Trophoblast cell (in vitro differentiated cells and primary cell): Measurements from ENCODE around the gene VWA5B1.

Experiments
- DNase-seq, 2 donors: peaks; one replicate each; pipeline ENCODE4 v3.0.0-alpha.2; 2016
- H2AFZ ChIP-seq: 2 replicates; pipeline ENCODE4 v1.6.1; 2013; ENCODE audit warnings: low read length, moderate library complexity, mild to moderate bottlenecking; ENCODE audit not compliant: insufficient read depth, poor library complexity
- H2AK5ac ChIP-seq: 2 replicates; pipeline ENCODE4 v1.6.1; 2013; ENCODE audit warnings: mild to moderate bottlenecking, low read length
- H2BK120ac ChIP-seq: 2 replicates; pipeline ENCODE4 v1.6.1; 2013; ENCODE audit warnings: low read length, mild to moderate bottlenecking, moderate library complexity; ENCODE audit not compliant: insufficient read depth, poor library complexity
- H2BK12ac ChIP-seq: 2 replicates; pipeline ENCODE4 v1.6.1; 2013; ENCODE audit warnings: mild to moderate bottlenecking, low read length, moderate library complexity
- H2BK5ac ChIP-seq: 2 replicates; pipeline ENCODE4 v1.6.1; 2013; ENCODE audit warnings: low read length, low read depth, moderate library complexity, mild to moderate bottlenecking; ENCODE audit not compliant: poor library complexity
- H3K14ac ChIP-seq: 2 replicates; pipeline ENCODE4 v1.6.1; 2013; ENCODE audit warnings: mild to moderate bottlenecking, low read length
- H3K18ac ChIP-seq: 2 replicates; pipeline ENCODE4 v1.6.1; 2013; ENCODE audit warnings: mild to moderate bottlenecking, low read length
- H3K23ac ChIP-seq: 2 replicates; pipeline ENCODE4 v1.6.1; 2013; ENCODE audit warnings: low read length
- H3K27ac ChIP-seq: 2 replicates; pipeline ENCODE4 v1.5.1; 2013; ENCODE audit warnings: low read depth, mild to moderate bottlenecking, inconsistent platforms, low read length, moderate library complexity
- H3K27me3 ChIP-seq: 2 replicates; pipeline ENCODE4 v1.6.1; 2013; ENCODE audit warnings: inconsistent platforms, mild to moderate bottlenecking, low read length, moderate library complexity; ENCODE audit not compliant: insufficient read depth
- H3K36me3 ChIP-seq, 2 experiments: 1 replicate in 1 of 2; 2 replicates in 1 of 2; pipeline ENCODE4 v1.6.1; 2013; ENCODE audit warnings: low read length in 2 of 2, mild to moderate bottlenecking in 2 of 2, moderate library complexity in 1 of 2; ENCODE audit not compliant: insufficient read depth in 2 of 2, control insufficient read depth in 1 of 2
- H3K4ac ChIP-seq: 2 replicates; pipeline ENCODE4 v1.6.1; 2013; ENCODE audit warnings: low read depth, mild to moderate bottlenecking, low read length, moderate library complexity
- H3K4me1 ChIP-seq, 2 experiments: 1 replicate in 1 of 2; 2 replicates in 1 of 2; pipeline ENCODE4 v1.6.1; 2013; ENCODE audit warnings: low read length in 2 of 2, mild to moderate bottlenecking in 2 of 2, moderate library complexity in 1 of 2; ENCODE audit not compliant: insufficient read depth in 2 of 2, control insufficient read depth in 1 of 2
- H3K4me2 ChIP-seq: 2 replicates; pipeline ENCODE4 v1.6.1; 2013; ENCODE audit warnings: inconsistent platforms, mild to moderate bottlenecking, low read length, moderate library complexity
- H3K4me3 ChIP-seq: 2 replicates; pipeline ENCODE4 v1.5.1; 2013; ENCODE audit warnings: mild to moderate bottlenecking, low read depth, low read length, inconsistent platforms
- H3K79me1 ChIP-seq: one replicate; pipeline ENCODE4 v1.6.1; 2013; ENCODE audit warnings: low read length
- H3K79me2 ChIP-seq: 2 replicates; pipeline ENCODE4 v1.6.1; 2013; ENCODE audit warnings: low read length, mild to moderate bottlenecking; ENCODE audit not compliant: control insufficient read depth, insufficient read depth, poor library complexity
- H3K9ac ChIP-seq: 2 replicates; pipeline ENCODE4 v1.6.1; 2013; ENCODE audit warnings: mild to moderate bottlenecking, low read length
- H3K9me3 ChIP-seq: 2 replicates; pipeline ENCODE4 v1.6.1; 2013; ENCODE audit warnings: low read depth, mild to moderate bottlenecking, control low read depth, inconsistent platforms, low read length; ENCODE audit not compliant: insufficient read depth
- H4K12ac ChIP-seq: 2 replicates; pipeline ENCODE4 v1.6.1; 2013; ENCODE audit warnings: low read depth, mild to moderate bottlenecking, low read length, moderate library complexity
- H4K8ac ChIP-seq: 2 replicates; pipeline ENCODE4 v1.6.1; 2013; ENCODE audit warnings: low read depth, mild to moderate bottlenecking, low read length, moderate library complexity
- H4K91ac ChIP-seq: one replicate; pipeline ENCODE4 v1.6.1; 2013; ENCODE audit warnings: low read depth, mild to moderate bottlenecking, low read length, moderate library complexity
- WGBS: extraction: QIAGEN DNeasy Blood & Tissue Kit; methylation state at CpG from one replicate; pipeline ENCODE4 v1.1.7; 2013; ENCODE audit warnings: missing lambda C conversion rate; ENCODE audit not compliant: insufficient read length, insufficient coverage; ENCODE audit errors: extremely low coverage; 5-methylcytosine and 5-hydroxymethylcytosine counted together

The VWA5B1 gene

GRCh38 chr1:20323613-20323920, 32.9 kb downstream of the VWA5B1 start:
- Histone ChIP-seq H3K23ac (no peak overlapping the region), H3K79me2 (no peaks in the 10 kb centered on the region), H3K9me3 (no peaks in the 10 kb centered on the region), H4K12ac (no peak overlapping the region), H3K4ac (no peak overlapping the region), H3K79me1 (no peaks in the 10 kb centered on the region), H2BK12ac (no peak overlapping the region), H3K4me1 (peaks cover 0 to 6% of the 10 kb centered on the region in 2 experiments), H2AFZ (no peak overlapping the region), H2BK5ac (no peak overlapping the region), H3K36me3 (no peaks in the 10 kb centered on the region), H4K8ac (no peak overlapping the region), H2AK5ac (no peak overlapping the region), H3K18ac (no peak overlapping the region), H3K4me2 (no peak overlapping the region), H3K27ac (no peak overlapping the region), H3K14ac (no peak overlapping the region), H4K91ac (no peak overlapping the region), H3K4me3 (no peak overlapping the region), H3K9ac (no peak overlapping the region), H3K27me3 (no peaks in the 10 kb centered on the region), H2BK120ac (no peak overlapping the region)
- DNase-seq, result no peak
- WGBS, result no CpG with 5 or more reads among the region's 3 CpGs

GRCh38 chr1:20324704-20325406, 34.2 kb downstream of the VWA5B1 start:
- Histone ChIP-seq H4K12ac (no peak overlapping the region), H2BK12ac (no peak overlapping the region), H3K27ac (no peak overlapping the region), H3K9me3 (no peaks in the 10 kb centered on the region), H3K4me1 (no peaks in the 10 kb centered on the region), H3K79me1 (no peaks in the 10 kb centered on the region), H3K36me3 (no peaks in the 10 kb centered on the region), H4K8ac (no peak overlapping the region), H2AFZ (no peak overlapping the region), H3K14ac (no peak overlapping the region), H3K9ac (no peak overlapping the region), H3K23ac (no peak overlapping the region), H3K4me3 (no peak overlapping the region), H3K4me2 (no peak overlapping the region), H3K27me3 (no peaks in the 10 kb centered on the region), H2BK5ac (no peak overlapping the region), H2AK5ac (no peak overlapping the region), H3K18ac (no peak overlapping the region), H2BK120ac (no peak overlapping the region), H4K91ac (no peak overlapping the region), H3K4ac (no peak overlapping the region), H3K79me2 (no peaks in the 10 kb centered on the region)
- WGBS, result no CpG with 5 or more reads among the region's 8 CpGs
- DNase-seq, result no peak

- Histone ChIP-seq H4K91ac (no peak overlapping the region), H2BK5ac (no peak overlapping the region), H2AFZ (no peak overlapping the region), H4K12ac (no peak overlapping the region), H3K4me2 (no peak overlapping the region), H2BK120ac (no peak overlapping the region), H3K27ac (no peak overlapping the region), H4K8ac (no peak overlapping the region), H3K9me3 (peaks cover 2% of the 10 kb centered on the region), H2AK5ac (no peak overlapping the region), H3K9ac (no peak overlapping the region), H3K18ac (no peak overlapping the region), H3K79me1 (no peaks in the 10 kb centered on the region), H2BK12ac (no peak overlapping the region), H3K4ac (no peak overlapping the region), H3K4me1 (no peaks in the 10 kb centered on the region), H3K4me3 (no peak overlapping the region), H3K79me2 (no peaks in the 10 kb centered on the region), H3K36me3 (no peaks in the 10 kb centered on the region), H3K23ac (no peak overlapping the region), H3K14ac (no peak overlapping the region), H3K27me3 (no peaks in the 10 kb centered on the region)
- WGBS, result no CpG with 5 or more reads among the region's 3 CpGs
- no peak for DNase-seq
These were observed 34.8 kb downstream of the VWA5B1 start for GRCh38 chr1:20325407-20325843.

GRCh38 chr1:20325844-20326420, 35.3 kb downstream of the VWA5B1 start:
- Histone ChIP-seq H3K27me3 (no peaks in the 10 kb centered on the region), H3K23ac (no peak overlapping the region), H3K4me2 (no peak overlapping the region), H4K12ac (no peak overlapping the region), H3K36me3 (no peaks in the 10 kb centered on the region), H3K9me3 (peaks cover 2% of the 10 kb centered on the region), H3K79me1 (no peaks in the 10 kb centered on the region), H2AFZ (no peak overlapping the region), H3K79me2 (no peaks in the 10 kb centered on the region), H2BK12ac (no peak overlapping the region), H3K4me3 (no peak overlapping the region), H2AK5ac (no peak overlapping the region), H3K9ac (no peak overlapping the region), H3K4ac (no peak overlapping the region), H2BK120ac (no peak overlapping the region), H3K14ac (no peak overlapping the region), H4K91ac (no peak overlapping the region), H3K18ac (no peak overlapping the region), H3K27ac (no peak overlapping the region), H2BK5ac (no peak overlapping the region), H4K8ac (no peak overlapping the region), H3K4me1 (no peaks in the 10 kb centered on the region)
- 100% methylated on average over 1 of the region's 3 CpGs for WGBS
- DNase-seq, result no peak
